GM12878 (cell line): ENCODE results near the gene MUSTN1. TPM values are rescaled to one million over a fixed set of nuclear protein-coding genes. Genes with fewer than 3 reads are reported as not detected.

Source experiments
- ATAC-seq: fragments of 200-7000 bp; cut with Tn5 transposase; 3 replicates; pipeline ENCODE4 v1.9.1; 2020; ENCODE audit warnings: mild to moderate bottlenecking, moderate library complexity
- BruUV-seq: library from RNA; stranded (reverse); fragments of 400-500 nt; replicated peaks from 2 replicates; lab custom pipeline; 2021; lab: Mats Ljungman, UMichigan
- CTCF ChIA-PET: fragments of 300-600 bp; sonication (Branson Sonifier 250); formaldehyde crosslinking; extraction: SDS; loops from one replicate; lab custom pipeline; 2021; ENCODE audit warnings: inconsistent platforms; lab: Yijun Ruan, JAX
- POLR2A ChIA-PET: fragments of 350-600 bp; formaldehyde crosslinking; extraction: SDS; loops from one replicate; lab custom pipeline; 2021; ENCODE audit warnings: inconsistent platforms; lab: Charles Lee
- RAD21 ChIA-PET: fragments of 300-600 bp; sonication (Branson Sonifier 250); formaldehyde crosslinking; loops from one replicate; lab custom pipeline; 2023; ENCODE audit warnings: antibody characterized with exemption; ENCODE audit not compliant: unreplicated experiment; lab: Charles Lee
- SMC1A ChIA-PET: fragments of 300-600 bp; sonication (Branson Sonifier 250); formaldehyde crosslinking; loops from one replicate; lab custom pipeline; 2023; ENCODE audit not compliant: unreplicated experiment, uncharacterized antibody; lab: Charles Lee
- DNase-seq: peaks from one replicate; pipeline ENCODE4 v3.0.0-alpha.2; 2011; ENCODE audit warnings: low read depth, low spot score
- FAIRE-seq: peaks from 3 replicates; lab custom pipeline; 2011; peaks lifted over from hg19 to GRCh38; lab: Jason Lieb, UNC
- H2AFZ ChIP-seq: 2 replicates; pipeline ENCODE4 v1.6.0; 2011; ENCODE audit warnings: low read depth, low read length, control low read depth; ENCODE audit not compliant: control insufficient read depth
- H3K27ac ChIP-seq: 2 replicates; pipeline ENCODE4 v1.5.1; 2011; ENCODE audit warnings: control low read depth; ENCODE audit not compliant: control insufficient read depth, insufficient read depth
- H3K27me3 ChIP-seq, 2 experiments: replicated peaks in 1 of 2; 2 replicates each; pipeline versions ENCODE4 v1.6.0 to v1.6.1; 2011; ENCODE audit warnings: low read length in 1 of 2; ENCODE audit not compliant: control insufficient read depth in 2 of 2, insufficient read depth in 2 of 2
- H3K36me3 ChIP-seq, 2 experiments: 2 replicates each; pipeline ENCODE4 v1.5.1; 2011; ENCODE audit warnings: low read length in 1 of 2; ENCODE audit not compliant: control insufficient read depth in 2 of 2, insufficient read depth in 2 of 2
- H3K4me1 ChIP-seq: 2 replicates; pipeline ENCODE4 v1.6.1; 2011; ENCODE audit warnings: mild to moderate bottlenecking, low read length, moderate library complexity, mixed read lengths; ENCODE audit not compliant: control insufficient read depth, insufficient read depth
- H3K4me2 ChIP-seq: 2 replicates; pipeline ENCODE4 v1.6.0; 2011; ENCODE audit warnings: control low read depth; ENCODE audit not compliant: control insufficient read depth, insufficient read depth
- H3K4me3 ChIP-seq: fragments of 200-600 bp; sonication (generic); 2 replicates; pipeline ENCODE4 v1.5.1; 2016
- H3K79me2 ChIP-seq: 2 replicates; pipeline ENCODE4 v1.6.0; 2011; ENCODE audit warnings: low read length; ENCODE audit not compliant: control insufficient read depth, insufficient read depth
- H3K9ac ChIP-seq: 2 replicates; pipeline ENCODE4 v1.8.0; 2011; ENCODE audit warnings: low read length, control low read depth, mixed read lengths; ENCODE audit not compliant: control insufficient read depth, insufficient read depth
- H3K9me3 ChIP-seq: replicated peaks from 3 replicates; pipeline ENCODE4 v1.5.1; 2011; ENCODE audit warnings: mild to moderate bottlenecking, low read length; ENCODE audit not compliant: control insufficient read depth, insufficient read depth
- H4K20me1 ChIP-seq: 2 replicates; pipeline ENCODE4 v1.6.0; 2011; ENCODE audit not compliant: control insufficient read depth, insufficient read depth
- CREM ChIP-seq: IDR thresholded peaks from 2 replicates; pipeline ENCODE4 v1.6.1; 2014; ENCODE audit warnings: antibody characterized with exemption, low read depth
- DPF2 ChIP-seq: fragments of 450-650 bp; IDR thresholded peaks from 2 replicates; pipeline ENCODE4 v1.6.1; 2017; ENCODE audit warnings: mild to moderate bottlenecking
- JUNB ChIP-seq: IDR thresholded peaks from 2 replicates; pipeline ENCODE4 v1.6.1; 2016; ENCODE audit warnings: antibody characterized with exemption, mild to moderate bottlenecking
- KAT2A ChIP-seq: conservative IDR thresholded peaks from 2 replicates; pipeline ENCODE4 v1.6.1; 2011; ENCODE audit warnings: low read depth, low read length; ENCODE audit not compliant: control insufficient read depth
- MEF2A ChIP-seq: IDR thresholded peaks from 2 replicates; pipeline ENCODE4 v1.6.1; 2011; ENCODE audit warnings: low read depth, mild to moderate bottlenecking, low read length, moderate library complexity; ENCODE audit not compliant: insufficient read depth
- NR2F1 ChIP-seq: fragments of 450-650 bp; conservative IDR thresholded peaks from 2 replicates; pipeline ENCODE4 v1.6.1; 2017; ENCODE audit warnings: mild to moderate bottlenecking
- PAX8 ChIP-seq: fragments of 450-650 bp; IDR thresholded peaks from 2 replicates; pipeline ENCODE4 v1.6.1; 2017; ENCODE audit warnings: mild to moderate bottlenecking, moderate library complexity
- PML ChIP-seq: IDR thresholded peaks from 2 replicates; pipeline ENCODE4 v1.6.1; 2012; ENCODE audit warnings: low read length, inconsistent platforms
- POU2F2 ChIP-seq: IDR thresholded peaks from 3 replicates; pipeline ENCODE4 v1.6.1; 2011; ENCODE audit warnings: low read depth, mild to moderate bottlenecking, low read length, borderline replicate concordance
- RELA ChIP-seq: fragments of 450-650 bp; IDR thresholded peaks from 2 replicates; pipeline ENCODE4 v1.8.0; 2014; ENCODE audit warnings: borderline replicate concordance; ENCODE audit not compliant: partially characterized antibody
- RUNX3 ChIP-seq: IDR thresholded peaks from 2 replicates; pipeline ENCODE4 v1.6.1; 2012; ENCODE audit warnings: low read length, inconsistent platforms
- SMAD1 ChIP-seq: fragments of 450-650 bp; IDR thresholded peaks from 2 replicates; pipeline ENCODE4 v1.6.1; 2018; ENCODE audit warnings: mild to moderate bottlenecking, low read depth; ENCODE audit not compliant: partially characterized antibody
- SMC3 ChIP-seq: IDR thresholded peaks from 2 replicates; pipeline ENCODE4 v1.6.1; 2011; ENCODE audit warnings: low read length, improper control_type of control experiment, borderline replicate concordance
- STAT1 ChIP-seq: fragments of 450-650 bp; conservative IDR thresholded peaks from 2 replicates; pipeline ENCODE4 v1.6.1; 2014; ENCODE audit warnings: antibody characterized with exemption, mild to moderate bottlenecking
- WRNIP1 ChIP-seq: IDR thresholded peaks from 2 replicates; pipeline ENCODE4 v1.6.1; 2011; ENCODE audit warnings: low read depth, low read length, improper control_type of control experiment, borderline replicate concordance
- YBX1 ChIP-seq: fragments of 450-650 bp; IDR thresholded peaks from 2 replicates; pipeline ENCODE4 v1.6.1; 2016; ENCODE audit warnings: antibody characterized with exemption
- ZNF207 ChIP-seq: fragments of 450-650 bp; IDR thresholded peaks from 2 replicates; pipeline ENCODE4 v1.6.1; 2014; ENCODE audit warnings: antibody characterized with exemption, mild to moderate bottlenecking, borderline replicate concordance
- ZSCAN29 ChIP-seq: fragments of 450-650 bp; IDR thresholded peaks from 2 replicates; pipeline ENCODE4 v1.6.1; 2017; ENCODE audit warnings: mild to moderate bottlenecking, moderate library complexity
- WGBS: methylation state at CpG from one replicate; pipeline ENCODE4 v1.1.6; 2016; ENCODE audit warnings: low lambda C conversion rate; ENCODE audit not compliant: insufficient replicate concordance, insufficient coverage; ENCODE audit errors: missing lambda C conversion rate; 5-methylcytosine and 5-hydroxymethylcytosine counted together
- in situ Hi-C: fragments of 300-500 bp; cut with MboI; formaldehyde crosslinking; loops from 9 replicates; pipeline ENCODE4 v1.14.3; 2018; ENCODE audit warnings: mixed read lengths
- intact Hi-C: fragments of 100-400 bp; cut with micrococcal nuclease; formaldehyde crosslinking; loops from one replicate; pipeline ENCODE4 v1.14.2; 2022; ENCODE audit not compliant: unreplicated experiment
- polyA plus RNA-seq, 11 experiments: library from polyadenylated mRNA; depleted of rRNA in 4 of 11; unstranded in 6 of 11; stranded (reverse) in 5 of 11; fragments of >200 nt; fragmentation: Nextera tagmentation in 4 of 11; fragmentation: Illumina TruSeq in 1 of 11; extraction: Ambion mirVana in 4 of 11; extraction: Trizol in 1 of 11; gene quantifications; 1 replicate in 1 of 11; 2 replicates in 10 of 11; pipeline versions ENCODE4 v1.2.1 to v1.2.3, GENCODE V29; 2011 to 2016; ENCODE audit warnings: inconsistent platforms in 2 of 11, missing spikeins in 2 of 11, low read depth in 1 of 11
- total RNA-seq, 4 experiments: library from RNA; depleted of rRNA in 3 of 4; stranded (reverse); fragments of >200 nt in 3 of 4; fragmentation: Illumina TruSeq in 1 of 4; extraction: Trizol in 1 of 4; gene quantifications; 2 replicates each; pipeline versions ENCODE4 v1.2.1 to v1.2.3, GENCODE V29; 2013 to 2021

Gene MUSTN1
- total and polyA plus RNA-seq, 10 of the 15 experiments (the other 5 are each of a cell fraction or from before 2014, with no cell fraction given): 0.35 to 4.5 (median 1.2) TPM; not detected in 2

GRCh38 chr3:52844290-52844975 is 9.6 kb upstream of the MUSTN1 start (continued):
- TF ChIP-seq YBX1: no peak
- no peak for TF ChIP-seq POU2F2
- no peak for TF ChIP-seq SMC3

- BruUV-seq: no TSS peak
- Histone ChIP-seq H4K20me1 (no peaks in the 10 kb centered on the region), H3K9ac (no peak overlapping the region), H3K4me3 (no peak overlapping the region), H3K27me3 (no peaks in the 10 kb centered on the region), H3K9me3 (no peaks in the 10 kb centered on the region), H3K27ac (no peak overlapping the region), H2AFZ (no peak overlapping the region), H3K79me2 (no peaks in the 10 kb centered on the region), H3K36me3 (peaks cover 6 to 10% of the 10 kb centered on the region in 2 experiments), H3K4me2 (no peak overlapping the region), H3K4me1 (peaks cover 8% of the 10 kb centered on the region)
- TF ChIP-seq JUNB: no peak
- no peak for TF ChIP-seq KAT2A
- no peak for TF ChIP-seq STAT1
- TF ChIP-seq RUNX3: no peak
- TF ChIP-seq PML: no peak
- TF ChIP-seq ZSCAN29: no peak
- TF ChIP-seq WRNIP1: no peak
- no peak for TF ChIP-seq SMAD1
- no peak for TF ChIP-seq NR2F1
- no peak for TF ChIP-seq CREM
- TF ChIP-seq RELA: no peak
- TF ChIP-seq ZNF207: no peak
- TF ChIP-seq MEF2A: no peak
- TF ChIP-seq PAX8: no peak
- TF ChIP-seq DPF2: no peak
- FAIRE-seq: no peak
- SMC1A ChIA-PET: interaction anchor here (1.1 to 1.4 kb wide), 2 partner anchors 86 to 90 kb away, joined by 3 to 4 read pairs; no protein-coding TSS in a partner anchor
- in situ Hi-C loops: loop anchor here (10.0 kb wide), 1 partner anchor 231 kb away; no protein-coding TSS in a partner anchor
- WGBS: 98% methylated on average over 2 of the region's 2 CpGs
- no peak for DNase-seq
- POLR2A ChIA-PET: interaction anchor here (0.7 kb wide), 1 partner anchor 49 kb away, joined by 5 read pairs; no protein-coding TSS in a partner anchor
- intact Hi-C loops: no loop called here
- CTCF ChIA-PET: interaction anchor here (1.9 to 3.7 kb wide), 3 partner anchors 90 to 228 kb away, joined by 6 to 27 read pairs (median 11); no protein-coding TSS in a partner anchor
- ATAC-seq: no peak
- RAD21 ChIA-PET: no interaction called here
Measured at GRCh38 chr3:52843881-52844280, 9.1 kb upstream of the MUSTN1 start.
